Measurements from ENCODE around the gene CAPN12. TPM values are rescaled to one million over a fixed set of nuclear protein-coding genes. Genes with fewer than 3 reads are reported as not detected.
A peak's percentile ranks its signal among the peaks of the same experiment; 100 is the strongest.
"Not testable (repeated sequence)": the region's sequence is repeated elsewhere in the genome, so short reads cannot be mapped to it uniquely, and the experiment has no call there.

Gene CAPN12
- total and polyA plus RNA-seq, 5 donors: 0.22 to 0.91 (median 0.63) TPM

GRCh38 chr19:38769635-38770211, 25.4 kb upstream of the CAPN12 start:
- ATAC-seq (peak; percentile 89 to 94), DNase-seq (peak; percentile 94 to 97 (median 97))
- Histone ChIP-seq H3K27me3 (ENCODE audit: control insufficient read depth, insufficient read depth) (no peaks in the 10 kb centered on the region), H3K4me1 (ENCODE audit: control insufficient read depth, insufficient read depth, low read length) (no peaks in the 10 kb centered on the region), H3K27ac (ENCODE audit: low read length) (no peak overlapping the region), H3K9me3 (ENCODE audit: control insufficient read depth, low read length) (no peaks in the 10 kb centered on the region), H3K4me3 (ENCODE audit: low read length) (no peak overlapping the region)
- WGBS: 10% methylated on average over 42 of the region's 42 CpGs
- intact Hi-C loops (cut with DNase I): no loop called here

- no peak for DNase-seq
- 89% methylated on average over 10 of the region's 10 CpGs for WGBS
- H3K4me1 ChIP-seq (ENCODE audit: control insufficient read depth, insufficient read depth, low read length): no peaks in the 10 kb centered on the region
- intact Hi-C loops (cut with DNase I): no loop called here
- no peaks in the 10 kb centered on the region for H3K9me3 ChIP-seq (ENCODE audit: control insufficient read depth, low read length)
- H3K27ac ChIP-seq (ENCODE audit: low read length): no peak overlapping the region
- ATAC-seq: no peak
- no peak overlapping the region for H3K4me3 ChIP-seq (ENCODE audit: low read length)
- H3K27me3 ChIP-seq (ENCODE audit: control insufficient read depth, insufficient read depth): no peaks in the 10 kb centered on the region
Observed at GRCh38 chr19:38766276-38767047, 22.2 kb upstream of the CAPN12 start.

- intact Hi-C loops (cut with DNase I): no loop called here
- no peaks in the 10 kb centered on the region for H3K27me3 ChIP-seq (ENCODE audit: control insufficient read depth, insufficient read depth)
- no peak overlapping the region for H3K4me3 ChIP-seq (ENCODE audit: low read length)
- H3K4me1 ChIP-seq (ENCODE audit: control insufficient read depth, insufficient read depth, low read length): no peaks in the 10 kb centered on the region
- 96% methylated on average over 2 of the region's 2 CpGs for WGBS
- no peaks in the 10 kb centered on the region for H3K9me3 ChIP-seq (ENCODE audit: control insufficient read depth, low read length)
- H3K27ac ChIP-seq (ENCODE audit: low read length): no peak overlapping the region
- ATAC-seq (no peak), DNase-seq (no peak)
Observed at GRCh38 chr19:38765214-38765613, 20.9 kb upstream of the CAPN12 start.

- Histone ChIP-seq H3K27ac (ENCODE audit: low read length) (no peak overlapping the region), H3K4me3 (ENCODE audit: low read length) (no peak overlapping the region), H3K9me3 (ENCODE audit: control insufficient read depth, low read length) (no peaks in the 10 kb centered on the region), H3K4me1 (ENCODE audit: control insufficient read depth, insufficient read depth, low read length) (no peaks in the 10 kb centered on the region), H3K27me3 (ENCODE audit: control insufficient read depth, insufficient read depth) (no peaks in the 10 kb centered on the region)
- WGBS: 96% methylated on average over 3 of the region's 3 CpGs
- no peak for ATAC-seq
- DNase-seq: no peak
- intact Hi-C loops (cut with DNase I): no loop called here
Observed at GRCh38 chr19:38763795-38764220, 19.5 kb upstream of the CAPN12 start.

- 93% methylated on average over 9 of the region's 9 CpGs for WGBS
Observed at GRCh38 chr19:38761884-38762389, 17.7 kb upstream of the CAPN12 start.

GRCh38 chr19:38760805-38761517, 16.7 kb upstream of the CAPN12 start:
- ATAC-seq; H3K27ac ChIP-seq (ENCODE audit: low read length); DNase-seq; H3K9me3 ChIP-seq (ENCODE audit: control insufficient read depth, low read length); H3K27me3 ChIP-seq (ENCODE audit: control insufficient read depth, insufficient read depth); intact Hi-C loops (cut with DNase I); H3K4me3 ChIP-seq (ENCODE audit: low read length); H3K4me1 ChIP-seq (ENCODE audit: control insufficient read depth, insufficient read depth, low read length): not testable (repeated sequence)
- 85% methylated on average over 6 of the region's 6 CpGs for WGBS

More at GRCh38 chr19:38761884-38762389, 17.7 kb upstream of the CAPN12 start:
- H3K4me1 ChIP-seq (ENCODE audit: control insufficient read depth, insufficient read depth, low read length); H3K9me3 ChIP-seq (ENCODE audit: control insufficient read depth, low read length); H3K27me3 ChIP-seq (ENCODE audit: control insufficient read depth, insufficient read depth); H3K4me3 ChIP-seq (ENCODE audit: low read length); H3K27ac ChIP-seq (ENCODE audit: low read length); intact Hi-C loops (cut with DNase I); ATAC-seq; DNase-seq: not testable (repeated sequence)

- WGBS: 63% methylated on average over 10 of the region's 10 CpGs
- H3K4me3 ChIP-seq (ENCODE audit: low read length): no peak overlapping the region
- H3K9me3 ChIP-seq (ENCODE audit: control insufficient read depth, low read length): no peaks in the 10 kb centered on the region
- ATAC-seq (peak in 1 of 2 donors; percentile 48), DNase-seq (no peak)
- no peaks in the 10 kb centered on the region for H3K4me1 ChIP-seq (ENCODE audit: control insufficient read depth, insufficient read depth, low read length)
- H3K27ac ChIP-seq (ENCODE audit: low read length): no peak overlapping the region
- no peaks in the 10 kb centered on the region for H3K27me3 ChIP-seq (ENCODE audit: control insufficient read depth, insufficient read depth)
- intact Hi-C loops (cut with DNase I): no loop called here
Observed at GRCh38 chr19:38759590-38760003, 15.3 kb upstream of the CAPN12 start.

GRCh38 chr19:38754196-38754595, 9.9 kb upstream of the CAPN12 start:
- H3K27ac ChIP-seq (ENCODE audit: low read length); ATAC-seq; intact Hi-C loops (cut with DNase I): not testable (repeated sequence)

GRCh38 chr19:38753783-38754182, 9.5 kb upstream of the CAPN12 start:
- 60% methylated on average over 3 of the region's 3 CpGs for WGBS
- H3K27me3 ChIP-seq (ENCODE audit: control insufficient read depth, insufficient read depth); H3K4me1 ChIP-seq (ENCODE audit: control insufficient read depth, insufficient read depth, low read length); H3K9me3 ChIP-seq (ENCODE audit: control insufficient read depth, low read length); H3K4me3 ChIP-seq (ENCODE audit: low read length); H3K27ac ChIP-seq (ENCODE audit: low read length); DNase-seq; ATAC-seq; intact Hi-C loops (cut with DNase I): not testable (repeated sequence)

More at GRCh38 chr19:38754196-38754595, 9.9 kb upstream of the CAPN12 start:
- not testable (repeated sequence) for DNase-seq; H3K4me1 ChIP-seq (ENCODE audit: control insufficient read depth, insufficient read depth, low read length); H3K27me3 ChIP-seq (ENCODE audit: control insufficient read depth, insufficient read depth); H3K4me3 ChIP-seq (ENCODE audit: low read length); H3K9me3 ChIP-seq (ENCODE audit: control insufficient read depth, low read length)
- WGBS: 55% methylated on average over 2 of the region's 2 CpGs

GRCh38 chr19:38745316-38745715, 1.0 kb upstream of the CAPN12 start:
- no peaks in the 10 kb centered on the region for H3K4me1 ChIP-seq (ENCODE audit: control insufficient read depth, insufficient read depth, low read length)
- WGBS: 85% methylated on average over 7 of the region's 7 CpGs
- no peak overlapping the region for H3K4me3 ChIP-seq (ENCODE audit: low read length)
- ATAC-seq: peak; percentile 12 to 27
- DNase-seq: no peak
- no peaks in the 10 kb centered on the region for H3K9me3 ChIP-seq (ENCODE audit: control insufficient read depth, low read length)
- intact Hi-C loops (cut with DNase I): no loop called here
- H3K27ac ChIP-seq (ENCODE audit: low read length): no peak overlapping the region
- H3K27me3 ChIP-seq (ENCODE audit: control insufficient read depth, insufficient read depth): no peaks in the 10 kb centered on the region

GRCh38 chr19:38744874-38745273, 600 bp upstream of the CAPN12 start:
- no peak for DNase-seq
- no peak for ATAC-seq
- Histone ChIP-seq H3K4me3 (ENCODE audit: low read length) (no peak overlapping the region), H3K27me3 (ENCODE audit: control insufficient read depth, insufficient read depth) (no peaks in the 10 kb centered on the region), H3K27ac (ENCODE audit: low read length) (no peak overlapping the region), H3K4me1 (ENCODE audit: control insufficient read depth, insufficient read depth, low read length) (no peaks in the 10 kb centered on the region), H3K9me3 (ENCODE audit: control insufficient read depth, low read length) (no peaks in the 10 kb centered on the region)
- WGBS: 91% methylated on average over 6 of the region's 6 CpGs
- intact Hi-C loops (cut with DNase I): no loop called here

All from right cardiac atrium (tissue), 5 donors.